Naive thymus-derived CD4-positive, alpha-beta T cell (primary cell): ENCODE measurements around the gene COL4A1. TPM values are rescaled to one million over a fixed set of nuclear protein-coding genes. Genes with fewer than 3 reads are reported as not detected.

ENCODE experiments used
- ATAC-seq: fragments of 150-1000 bp; cut with Tn5 transposase; 2 replicates; pipeline ENCODE4 v1.10.0; 2021; ENCODE audit warnings: mild to moderate bottlenecking, moderate library complexity
- CTCF ChIA-PET: fragments of 350-600 bp; sonication (Branson Sonifier 250); formaldehyde crosslinking; loops from one replicate; lab custom pipeline; 2021; ENCODE audit warnings: antibody characterized with exemption; lab: Charles Lee
- POLR2A ChIA-PET: fragments of 350-600 bp; sonication (Branson Sonifier 250); formaldehyde crosslinking; loops from one replicate; lab custom pipeline; 2021; ENCODE audit warnings: antibody characterized with exemption, inconsistent platforms; lab: Charles Lee
- DNase-seq, 9 donors: peaks; one replicate each; pipeline versions ENCODE4 v3.0.0 to v3.0.0-alpha.2; 2020 to 2022; ENCODE audit warnings: mixed read lengths in 1 of 9
- H3K27ac ChIP-seq: one replicate; pipeline ENCODE4 v1.7.0; 2013; ENCODE audit warnings: mild to moderate bottlenecking, low read depth, low read length, moderate library complexity
- H3K27me3 ChIP-seq, 2 donors: one replicate each; pipeline ENCODE4 v1.7.0; 2013; ENCODE audit warnings: low read length in 2 of 2, mild to moderate bottlenecking in 2 of 2, moderate library complexity in 2 of 2; ENCODE audit not compliant: control insufficient read depth in 2 of 2, insufficient read depth in 2 of 2
- H3K36me3 ChIP-seq, 3 experiments: 1 replicate in 2 of 3; 2 replicates in 1 of 3; pipeline ENCODE4 v1.7.0; 2013; ENCODE audit warnings: low read length in 3 of 3, mild to moderate bottlenecking in 3 of 3, moderate library complexity in 1 of 3; ENCODE audit not compliant: insufficient read depth in 3 of 3, control insufficient read depth in 2 of 3
- H3K4me1 ChIP-seq, 2 donors: one replicate each; pipeline ENCODE4 v1.7.0; 2013; ENCODE audit warnings: low read length in 2 of 2, mild to moderate bottlenecking in 2 of 2, moderate library complexity in 1 of 2; ENCODE audit not compliant: control insufficient read depth in 2 of 2, insufficient read depth in 2 of 2
- H3K4me3 ChIP-seq: 2 replicates; pipeline ENCODE4 v1.7.0; 2013; ENCODE audit warnings: mild to moderate bottlenecking, low read length
- H3K9me3 ChIP-seq, 3 experiments: 1 replicate in 2 of 3; 2 replicates in 1 of 3; pipeline ENCODE4 v1.7.0; 2013; ENCODE audit warnings: low read length in 3 of 3; ENCODE audit not compliant: control insufficient read depth in 2 of 3
- H3K27ac Mint-ChIP-seq, 9 donors: one replicate each; pipeline ENCODE4 v1.8.0; 2020 to 2022; ENCODE audit warnings: mixed read lengths in 9 of 9, mild to moderate bottlenecking in 8 of 9, moderate library complexity in 5 of 9, inconsistent platforms in 2 of 9
- H3K27me3 Mint-ChIP-seq, 5 donors: one replicate each; pipeline ENCODE4 v1.8.0; 2021 to 2022; ENCODE audit warnings: mixed read lengths in 5 of 5, mild to moderate bottlenecking in 1 of 5
- H3K36me3 Mint-ChIP-seq, 5 donors: one replicate each; pipeline ENCODE4 v1.8.0; 2020 to 2022; ENCODE audit warnings: mixed read lengths in 5 of 5, mild to moderate bottlenecking in 3 of 5, inconsistent platforms in 1 of 5
- H3K4me1 Mint-ChIP-seq, 7 donors: one replicate each; pipeline ENCODE4 v1.8.0; 2020 to 2022; ENCODE audit warnings: mixed read lengths in 7 of 7, mild to moderate bottlenecking in 3 of 7, inconsistent platforms in 1 of 7
- H3K4me3 Mint-ChIP-seq, 10 donors: one replicate each; pipeline ENCODE4 v1.8.0; 2020 to 2022; ENCODE audit warnings: mild to moderate bottlenecking in 10 of 10, mixed read lengths in 10 of 10, moderate library complexity in 6 of 10, inconsistent platforms in 2 of 10
- H3K9me3 Mint-ChIP-seq, 11 donors: one replicate each; pipeline ENCODE4 v1.8.0; 2020 to 2022; ENCODE audit warnings: mixed read lengths in 11 of 11, mild to moderate bottlenecking in 4 of 11, inconsistent platforms in 1 of 11, moderate library complexity in 1 of 11
- intact Hi-C, 2 donors: fragments of 100-400 bp; cut with micrococcal nuclease; formaldehyde crosslinking; loops; one replicate each; pipeline ENCODE4 v1.15.1; 2023
- polyA plus RNA-seq, 2 donors: library from polyadenylated mRNA; unstranded; fragments of 300-500 nt; fragmentation: Illumina TruSeq; gene quantifications; one replicate each; pipeline ENCODE4 v1.2.3, GENCODE V29; 2021
- total RNA-seq, 6 experiments: library from RNA in 5 of 6; stranded (reverse) in 5 of 6; gene quantifications; 1 replicate in 5 of 6; 2 replicates in 1 of 6; pipeline ENCODE4 v1.2.3 and lab custom pipeline; 2021 to 2026

The COL4A1 gene
- total and polyA plus RNA-seq, 7 experiments from 2014 or later = 0.24 TPM; not detected in 6

- ATAC-seq = no peak
- no peaks in the 10 kb centered on the region for H3K36me3 ChIP-seq
- H3K4me3 ChIP-seq = no peak overlapping the region
- H3K4me1 ChIP-seq = peaks cover 0 to 17% of the 10 kb centered on the region in 2 donors
- H3K27me3 ChIP-seq = no peaks in the 10 kb centered on the region
- Mint-ChIP-seq H3K4me3 (no peak overlapping the region), H3K27me3 (peaks cover 0 to 37% (median 5%) of the 10 kb centered on the region in 5 donors), H3K9me3 (peaks cover 0 to 5% (median 0%) of the 10 kb centered on the region in 11 donors), H3K36me3 (peaks cover 0 to 2% (median 0%) of the 10 kb centered on the region in 5 donors), H3K4me1 (peaks cover 19 to 39% (median 33%) of the 10 kb centered on the region in 7 donors), H3K27ac (peak overlapping the region in 2 of 9 donors; percentile 94 to 95)
- no peaks in the 10 kb centered on the region for H3K9me3 ChIP-seq
- no peak for DNase-seq
- POLR2A ChIA-PET = no interaction called here
- intact Hi-C loops = loop anchor here (5.0 kb wide), 2 partner anchors 40 to 555 kb away; partner anchors contain the start of gene IRS2 (in 1 of the 2)
- H3K27ac ChIP-seq = no peak overlapping the region
- CTCF ChIA-PET = no interaction called here
Observed at GRCh38 chr13:110342474-110342873, 35.5 kb upstream of the COL4A1 start.

- peaks cover 0 to 37% (median 5%) of the 10 kb centered on the region in 5 donors for H3K27me3 Mint-ChIP-seq
- peaks cover 0 to 5% (median 0%) of the 10 kb centered on the region in 11 donors for H3K9me3 Mint-ChIP-seq
- Histone ChIP-seq H3K27ac (peak overlapping the region; percentile 46), H3K27me3 (no peaks in the 10 kb centered on the region), H3K36me3 (no peaks in the 10 kb centered on the region), H3K4me1 (peaks cover 0 to 17% of the 10 kb centered on the region in 2 donors), H3K9me3 (no peaks in the 10 kb centered on the region), H3K4me3 (peak overlapping the region; percentile 15)
- peaks cover 0 to 2% (median 0%) of the 10 kb centered on the region in 5 donors for H3K36me3 Mint-ChIP-seq
- peaks cover 19 to 39% (median 33%) of the 10 kb centered on the region in 7 donors for H3K4me1 Mint-ChIP-seq
- DNase-seq (peak in 2 of 9 donors; percentile 5 to 6), ATAC-seq (peak; percentile 33)
- ChIA-PET POLR2A (interaction anchor here (1.3 kb wide), 1 partner anchor 46 kb away, joined by 5 read pairs; no protein-coding TSS in a partner anchor), CTCF (no interaction called here)
- intact Hi-C loops = loop anchor here (5.0 kb wide), 2 partner anchors 41 to 554 kb away; partner anchors contain the start of gene IRS2 (in 1 of the 2)
- H3K27ac Mint-ChIP-seq = peak overlapping the region; percentile 18 to 95 (median 87)
- peak overlapping the region; percentile 27 to 86 (median 78) for H3K4me3 Mint-ChIP-seq
Observed at GRCh38 chr13:110341445-110342244, 34.7 kb upstream of the COL4A1 start.

GRCh38 chr13:110340812-110341444, 34.0 kb upstream of the COL4A1 start:
- CTCF ChIA-PET = no interaction called here
- H3K36me3 Mint-ChIP-seq = peaks cover 0 to 2% (median 0%) of the 10 kb centered on the region in 5 donors

GRCh38 chr13:110339975-110340550, 33.1 kb upstream of the COL4A1 start:
- peaks cover 1 to 40% (median 5%) of the 10 kb centered on the region in 5 donors for H3K27me3 Mint-ChIP-seq
- H3K36me3 ChIP-seq = no peaks in the 10 kb centered on the region
- intact Hi-C loops = loop anchor here (5.0 kb wide), 2 partner anchors 42 to 553 kb away; partner anchors contain the start of gene IRS2 (in 1 of the 2)
- H3K4me3 ChIP-seq = peak overlapping the region; percentile 15
- H3K9me3 ChIP-seq = no peaks in the 10 kb centered on the region
- DNase-seq = no peak
- peaks cover 0 to 5% (median 0%) of the 10 kb centered on the region in 11 donors for H3K9me3 Mint-ChIP-seq
- CTCF ChIA-PET = no interaction called here
- peaks cover 0 to 17% of the 10 kb centered on the region in 2 donors for H3K4me1 ChIP-seq
- POLR2A ChIA-PET = interaction anchor here (1.3 kb wide), 1 partner anchor 48 kb away, joined by 5 read pairs; no protein-coding TSS in a partner anchor
- H3K27ac ChIP-seq = no peak overlapping the region
- H3K27ac Mint-ChIP-seq = peak overlapping the region in 8 of 9 donors; percentile 71 to 95 (median 88)
- no peaks in the 10 kb centered on the region for H3K27me3 ChIP-seq
- ATAC-seq = no peak
- H3K4me1 Mint-ChIP-seq = peaks cover 19 to 39% (median 33%) of the 10 kb centered on the region in 7 donors
- H3K36me3 Mint-ChIP-seq = peaks cover 0 to 2% (median 0%) of the 10 kb centered on the region in 5 donors
- peak overlapping the region in 9 of 10 donors; percentile 72 to 86 (median 79) for H3K4me3 Mint-ChIP-seq

More at GRCh38 chr13:110340812-110341444, 34.0 kb upstream of the COL4A1 start:
- Histone ChIP-seq H3K4me3 (peak overlapping the region; percentile 15), H3K27ac (peak overlapping the region; percentile 46), H3K27me3 (no peaks in the 10 kb centered on the region), H3K9me3 (no peaks in the 10 kb centered on the region), H3K4me1 (peaks cover 0 to 17% of the 10 kb centered on the region in 2 donors), H3K36me3 (no peaks in the 10 kb centered on the region)
- peak overlapping the region; percentile 72 to 86 (median 78) for H3K4me3 Mint-ChIP-seq
- peaks cover 19 to 39% (median 33%) of the 10 kb centered on the region in 7 donors for H3K4me1 Mint-ChIP-seq
- intact Hi-C loops = loop anchor here (5.0 kb wide), 2 partner anchors 41 to 554 kb away; partner anchors contain the start of gene IRS2 (in 1 of the 2)
- DNase-seq = peak in 8 of 9 donors; percentile 38 to 69 (median 52)
- peaks cover 0 to 39% (median 5%) of the 10 kb centered on the region in 5 donors for H3K27me3 Mint-ChIP-seq
- peak overlapping the region; percentile 71 to 95 (median 87) for H3K27ac Mint-ChIP-seq
- POLR2A ChIA-PET = interaction anchor here (0.8 to 1.3 kb wide), 2 partner anchors 47 to 269 kb away, joined by 3 to 5 read pairs; no protein-coding TSS in a partner anchor
- H3K9me3 Mint-ChIP-seq = peaks cover 0 to 5% (median 0%) of the 10 kb centered on the region in 11 donors
- peak; percentile 70 for ATAC-seq

- POLR2A ChIA-PET = no interaction called here
- no peak overlapping the region for H3K4me3 ChIP-seq
- DNase-seq = no peak
- no peak overlapping the region for H3K27ac ChIP-seq
- H3K9me3 Mint-ChIP-seq = peaks cover 0 to 2% (median 0%) of the 10 kb centered on the region in 11 donors
- peaks cover 5 to 42% (median 10%) of the 10 kb centered on the region in 5 donors for H3K27me3 Mint-ChIP-seq
- peaks cover 0 to 2% (median 0%) of the 10 kb centered on the region in 5 donors for H3K36me3 Mint-ChIP-seq
- H3K36me3 ChIP-seq = no peaks in the 10 kb centered on the region
- H3K27ac Mint-ChIP-seq = peak overlapping the region in 4 of 9 donors; percentile 41 to 95 (median 75)
- H3K9me3 ChIP-seq = no peaks in the 10 kb centered on the region
- H3K4me1 Mint-ChIP-seq = peaks cover 19 to 39% (median 33%) of the 10 kb centered on the region in 7 donors
- H3K4me1 ChIP-seq = peaks cover 0 to 17% of the 10 kb centered on the region in 2 donors
- CTCF ChIA-PET = no interaction called here
- no peak for ATAC-seq
- no peaks in the 10 kb centered on the region for H3K27me3 ChIP-seq
- intact Hi-C loops = no loop called here
- peak overlapping the region in 5 of 10 donors; percentile 29 to 86 (median 39) for H3K4me3 Mint-ChIP-seq
Observed at GRCh38 chr13:110339263-110339662, 32.3 kb upstream of the COL4A1 start.
